KBM-7 (cell line): ENCODE data around the gene QRFP.

ENCODE experiments used
- DNase-seq: peaks from one replicate; pipeline ENCODE4 v3.0.0-alpha.2; 2015
- in situ Hi-C: fragments of 300-500 bp; cut with MboI; formaldehyde crosslinking; loops from 2 replicates; pipeline ENCODE4 v1.14.3; 2020; ENCODE audit warnings: low sequenced_read_pairs, low pct_unique_long_range_greater_than_20kb, mixed read lengths

Gene QRFP

GRCh38 chr9:130883479-130883878, 13.1 kb downstream of the QRFP start:
- in situ Hi-C loops: no loop called here
- DNase-seq: no peak

GRCh38 chr9:130882696-130883225, 13.9 kb downstream of the QRFP start:
- no peak for DNase-seq
- in situ Hi-C loops: no loop called here

- DNase-seq: no peak
Measured at GRCh38 chr9:130881516-130881915, 15.1 kb downstream of the QRFP start.

GRCh38 chr9:130880599-130881220, 15.9 kb downstream of the QRFP start:
- DNase-seq: no peak
- in situ Hi-C loops: no loop called here

More at GRCh38 chr9:130881516-130881915, 15.1 kb downstream of the QRFP start:
- in situ Hi-C loops: no loop called here

- in situ Hi-C loops: no loop called here
- DNase-seq: no peak
Measured at GRCh38 chr9:130879863-130880411, 16.7 kb downstream of the QRFP start.

GRCh38 chr9:130878295-130878694, 18.3 kb downstream of the QRFP start:
- in situ Hi-C loops: no loop called here
- DNase-seq: no peak

GRCh38 chr9:130877300-130877699, 19.3 kb downstream of the QRFP start:
- no peak for DNase-seq
- in situ Hi-C loops: no loop called here

GRCh38 chr9:130874783-130875182, 21.8 kb downstream of the QRFP start:
- in situ Hi-C loops: no loop called here
- DNase-seq: no peak

GRCh38 chr9:130873966-130874365, 22.6 kb downstream of the QRFP start:
- no peak for DNase-seq
- in situ Hi-C loops: no loop called here

GRCh38 chr9:130872912-130873503, 23.6 kb downstream of the QRFP start:
- no peak for DNase-seq
- in situ Hi-C loops: no loop called here

GRCh38 chr9:130872508-130872907, 24.1 kb downstream of the QRFP start:
- DNase-seq: no peak
- in situ Hi-C loops: no loop called here

- in situ Hi-C loops: no loop called here
- DNase-seq: no peak
Measured at GRCh38 chr9:130872093-130872492, 24.5 kb downstream of the QRFP start.

- in situ Hi-C loops: no loop called here
- no peak for DNase-seq
Measured at GRCh38 chr9:130871395-130872062, 25.1 kb downstream of the QRFP start.

GRCh38 chr9:130870491-130871381, 25.9 kb downstream of the QRFP start:
- in situ Hi-C loops: no loop called here
- DNase-seq: no peak

GRCh38 chr9:130869250-130869649, 27.4 kb downstream of the QRFP start:
- in situ Hi-C loops: no loop called here
- no peak for DNase-seq

GRCh38 chr9:130868230-130868629, 28.4 kb downstream of the QRFP start:
- in situ Hi-C loops: no loop called here
- DNase-seq: no peak

GRCh38 chr9:130867556-130867955, 29.1 kb downstream of the QRFP start:
- in situ Hi-C loops: no loop called here
- DNase-seq: no peak

GRCh38 chr9:130866474-130866965, 30.1 kb downstream of the QRFP start:
- in situ Hi-C loops: no loop called here

GRCh38 chr9:130865921-130866320, 30.7 kb downstream of the QRFP start:
- in situ Hi-C loops: no loop called here
- DNase-seq: no peak

More at GRCh38 chr9:130866474-130866965, 30.1 kb downstream of the QRFP start:
- peak; percentile 88 for DNase-seq
